IMR-90 (cell line): ENCODE data around the gene PCDHB8. TPM values are rescaled to one million over a fixed set of nuclear protein-coding genes. Genes with fewer than 3 reads are reported as not detected.

Experiments
- ATAC-seq: fragments of 200-7000 bp; cut with Tn5 transposase; 2 replicates; pipeline ENCODE4 v1.9.1; 2020; ENCODE audit warnings: low read depth, mild to moderate bottlenecking, moderate library complexity
- BruUV-seq: library from RNA; stranded (reverse); fragments of 400-500 nt; replicated peaks from 2 replicates; lab custom pipeline; 2021; lab: Mats Ljungman, UMichigan
- CTCF ChIA-PET: fragments of 300-600 bp; formaldehyde crosslinking; extraction: SDS; loops from one replicate; lab custom pipeline; 2021; ENCODE audit warnings: antibody characterized with exemption; lab: Yijun Ruan, JAX
- POLR2A ChIA-PET: fragments of 300-600 bp; sonication (Branson Sonifier 250); formaldehyde crosslinking; loops from one replicate; lab custom pipeline; 2022; ENCODE audit warnings: antibody characterized with exemption; ENCODE audit not compliant: unreplicated experiment; lab: Charles Lee
- DNase-seq: peaks from one replicate; pipeline ENCODE4 v3.0.0; 2013
- H2AFZ ChIP-seq: replicated peaks from 2 replicates; pipeline ENCODE3; 2013; ENCODE audit warnings: low read length, mild to moderate bottlenecking; ENCODE audit not compliant: poor library complexity
- H2AK5ac ChIP-seq: 2 replicates; pipeline ENCODE4 v1.6.1; 2013; ENCODE audit warnings: low read depth, low read length, inconsistent platforms
- H2AK9ac ChIP-seq: replicated peaks from 2 replicates; pipeline ENCODE3; 2013; ENCODE audit warnings: mild to moderate bottlenecking, low read depth, low read length, moderate library complexity; ENCODE audit not compliant: poor library complexity
- H2BK120ac ChIP-seq: 2 replicates; pipeline ENCODE4 v1.6.1; 2013; ENCODE audit warnings: low read depth, low read length, inconsistent platforms
- H2BK15ac ChIP-seq: 3 replicates; pipeline ENCODE4 v1.6.1; 2013; ENCODE audit warnings: low read depth, low read length, inconsistent platforms
- H2BK20ac ChIP-seq: 2 replicates; pipeline ENCODE4 v1.6.1; 2013; ENCODE audit warnings: low read depth, mild to moderate bottlenecking, inconsistent platforms, low read length, moderate library complexity
- H2BK5ac ChIP-seq: 2 replicates; pipeline ENCODE4 v1.6.1; 2013; ENCODE audit warnings: mild to moderate bottlenecking, low read depth, low read length, inconsistent platforms; ENCODE audit not compliant: poor library complexity, severe bottlenecking
- H3K14ac ChIP-seq: replicated peaks from 2 replicates; pipeline ENCODE4 v1.6.1; 2013; ENCODE audit warnings: low read depth, low read length, inconsistent platforms
- H3K18ac ChIP-seq: 2 replicates; pipeline ENCODE4 v1.6.1; 2013; ENCODE audit warnings: low read depth, low read length, control low read depth
- H3K23ac ChIP-seq: 2 replicates; pipeline ENCODE4 v1.6.1; 2013; ENCODE audit warnings: low read depth, low read length, inconsistent platforms
- H3K27ac ChIP-seq: 2 replicates; pipeline ENCODE4 v1.5.1; 2013; ENCODE audit warnings: mild to moderate bottlenecking, control low read depth, low read length; ENCODE audit not compliant: insufficient read depth
- H3K27me3 ChIP-seq: 2 replicates; pipeline ENCODE4 v1.6.1; 2013; ENCODE audit warnings: low read length; ENCODE audit not compliant: control insufficient read depth, insufficient read depth
- H3K36me3 ChIP-seq: 2 replicates; pipeline ENCODE4 v1.6.1; 2013; ENCODE audit warnings: low read length, mixed read lengths; ENCODE audit not compliant: control insufficient read depth, insufficient read depth
- H3K4ac ChIP-seq: 2 replicates; pipeline ENCODE4 v1.6.1; 2013; ENCODE audit warnings: low read depth, low read length, inconsistent platforms
- H3K4me1 ChIP-seq: 2 replicates; pipeline ENCODE4 v1.6.1; 2013; ENCODE audit warnings: low read length, mixed read lengths; ENCODE audit not compliant: control insufficient read depth, insufficient read depth
- H3K4me2 ChIP-seq: 2 replicates; pipeline ENCODE4 v1.6.1; 2013; ENCODE audit warnings: low read depth, mild to moderate bottlenecking, control low read depth, low read length, moderate library complexity
- H3K4me3 ChIP-seq: 2 replicates; pipeline ENCODE4 v1.5.1; 2013; ENCODE audit warnings: low read depth, mild to moderate bottlenecking, control low read depth, low read length, moderate library complexity; ENCODE audit not compliant: insufficient read depth
- H3K56ac ChIP-seq: 2 replicates; pipeline ENCODE4 v1.6.1; 2013; ENCODE audit warnings: low read length, inconsistent platforms; ENCODE audit not compliant: insufficient read depth; ENCODE audit errors: extremely low read depth
- H3K79me1 ChIP-seq, 2 experiments: 2 replicates each; pipeline ENCODE4 v1.6.1; 2013; ENCODE audit warnings: low read length in 2 of 2, inconsistent platforms in 1 of 2, low read depth in 1 of 2
- H3K9ac ChIP-seq: 2 replicates; pipeline ENCODE4 v1.6.1; 2013; ENCODE audit warnings: low read depth, low read length, control low read depth
- H3K9me1 ChIP-seq: 2 replicates; pipeline ENCODE4 v1.6.1; 2013; ENCODE audit warnings: low read length, inconsistent platforms; ENCODE audit not compliant: insufficient read depth
- H3K9me3 ChIP-seq: 2 replicates; pipeline ENCODE4 v1.6.1; 2013; ENCODE audit warnings: low read length; ENCODE audit not compliant: control insufficient read depth, insufficient read depth
- H4K20me1 ChIP-seq: 2 replicates; pipeline ENCODE4 v1.6.1; 2013; ENCODE audit warnings: low read length, inconsistent platforms; ENCODE audit not compliant: insufficient read depth
- H4K5ac ChIP-seq: 2 replicates; pipeline ENCODE4 v1.6.1; 2013; ENCODE audit warnings: mild to moderate bottlenecking, low read depth, low read length, control low read depth
- H4K8ac ChIP-seq, 2 experiments: 2 replicates each; pipeline ENCODE4 v1.6.1; 2013; ENCODE audit warnings: low read depth in 2 of 2, low read length in 2 of 2, control low read depth in 1 of 2, inconsistent platforms in 1 of 2
- H4K91ac ChIP-seq: 2 replicates; pipeline ENCODE4 v1.6.1; 2013; ENCODE audit warnings: low read depth, low read length, inconsistent platforms; ENCODE audit not compliant: insufficient read depth
- MXI1 ChIP-seq: IDR thresholded peaks from 2 replicates; pipeline ENCODE4 v1.6.1; 2012; ENCODE audit warnings: low read depth, mild to moderate bottlenecking, low read length, moderate library complexity, borderline replicate concordance
- NFE2L2 ChIP-seq: fragments of 150-350 bp; IDR thresholded peaks from 2 replicates; pipeline ENCODE4 v1.6.1; 2016; ENCODE audit warnings: low read depth, mild to moderate bottlenecking, low read length
- POLR2A ChIP-seq: IDR thresholded peaks from 2 replicates; pipeline ENCODE4 v1.6.1; 2012; ENCODE audit warnings: mild to moderate bottlenecking, low read depth, low read length
- RAD21 ChIP-seq: IDR thresholded peaks from 2 replicates; pipeline ENCODE4 v1.6.1; 2012; ENCODE audit warnings: low read length, improper control_type of control experiment
- RCOR1 ChIP-seq: IDR thresholded peaks from 2 replicates; pipeline ENCODE4 v1.6.1; 2012; ENCODE audit warnings: mild to moderate bottlenecking, low read length, improper control_type of control experiment; ENCODE audit not compliant: insufficient replicate concordance
- RFX5 ChIP-seq: IDR thresholded peaks from 2 replicates; pipeline ENCODE4 v1.8.0; 2012; ENCODE audit warnings: low read depth, mild to moderate bottlenecking, low read length, moderate library complexity
- WGBS, 2 experiments: methylation state at CpG; one replicate each; pipeline versions ENCODE4 v1.1.5 to v1.1.7; 2013; ENCODE audit warnings: missing lambda C conversion rate in 2 of 2; ENCODE audit not compliant: insufficient read length in 1 of 2; ENCODE audit errors: extremely low coverage in 2 of 2; 5-methylcytosine and 5-hydroxymethylcytosine counted together
- dilution Hi-C: fragments of 300-500 bp; cut with HindIII; formaldehyde crosslinking; loops from one replicate; pipeline ENCODE4 v1.14.3; 2018; ENCODE audit warnings: low sequenced_read_pairs; ENCODE audit not compliant: unreplicated experiment
- in situ Hi-C: fragments of 300-500 bp; cut with MboI; formaldehyde crosslinking; loops from 3 replicates; pipeline ENCODE4 v1.14.3; 2019; ENCODE audit warnings: low sequenced_read_pairs, inconsistent platforms, mixed read lengths
- intact Hi-C: fragments of 100-400 bp; cut with micrococcal nuclease; formaldehyde crosslinking; loops from 2 replicates; pipeline ENCODE4 v1.10.0; 2022
- polyA plus RNA-seq, 3 experiments: library from polyadenylated mRNA; depleted of rRNA; stranded (reverse); fragments of >200 nt; gene quantifications; 2 replicates each; pipeline ENCODE4 v1.2.3, GENCODE V29; 2012; ENCODE audit warnings: low replicate concordance in 1 of 3
- total RNA-seq: library from RNA; depleted of rRNA; stranded (reverse); fragments of >200 nt; gene quantifications from 2 replicates; pipeline ENCODE4 v1.2.3, GENCODE V29; 2012
- TF ChIP-seq, protein P1 (sequence below): conservative IDR thresholded peaks from 2 replicates; pipeline ENCODE4 v1.5.1; 2012; ENCODE audit warnings: mild to moderate bottlenecking, low read depth, low read length, improper control_type of control experiment

PCDHB8 gene
- total and polyA plus RNA-seq, 2 of the 4 experiments (the other 2 are of a cell fraction): 0.07 to 0.18 TPM

DNA sequence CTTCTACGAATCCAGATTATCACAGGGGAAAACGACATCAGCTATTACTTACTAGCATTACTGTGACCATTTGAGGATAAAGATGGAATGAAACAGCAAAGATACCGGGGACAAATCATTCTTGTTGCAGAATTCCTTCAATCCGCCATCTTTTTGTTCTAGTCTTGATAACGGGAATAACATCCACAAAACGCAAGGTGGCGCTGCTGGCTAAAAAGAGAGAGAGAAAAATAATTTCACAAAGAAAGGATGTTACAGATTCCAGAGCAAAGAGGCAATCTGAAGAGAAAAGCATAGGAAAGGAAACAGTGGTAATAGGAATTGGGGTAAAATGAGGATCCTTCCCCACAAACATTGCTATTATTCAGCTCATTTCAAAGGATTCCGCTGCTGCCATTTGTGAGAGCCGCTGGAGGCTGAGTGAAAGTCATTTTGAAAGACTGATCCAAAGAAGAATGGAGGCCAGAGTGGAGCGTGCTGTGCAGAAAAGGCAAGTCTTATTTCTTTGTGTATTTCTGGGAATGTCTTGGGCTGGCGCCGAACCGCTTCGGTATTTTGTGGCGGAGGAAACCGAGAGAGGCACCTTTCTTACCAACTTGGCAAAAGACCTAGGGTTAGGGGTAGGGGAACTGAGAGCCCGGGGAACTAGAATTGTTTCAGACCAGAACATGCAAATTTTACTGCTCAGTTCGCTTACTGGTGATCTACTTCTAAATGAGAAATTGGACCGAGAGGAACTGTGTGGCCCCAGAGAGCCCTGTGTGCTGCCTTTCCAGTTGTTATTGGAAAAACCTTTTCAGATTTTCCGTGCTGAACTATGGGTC is 5.0 kb upstream of the PCDHB8 start, which contains the start of gene PCDHB7:
TSS of gene PCDHB7 (plus strand) at position 264 of the 824 bp plus-strand sequence. CDS start at position 456, 192 bp downstream.
- no peaks in the 10 kb centered on the region for H3K4me1 ChIP-seq
- ChIA-PET POLR2A (no interaction called here), CTCF (no interaction called here)
- intact Hi-C loops (loop anchor here (1.0 kb wide), 1 partner anchor 392 kb away; no protein-coding TSS in a partner anchor), dilution Hi-C loops (no loop called here), in situ Hi-C loops (no loop called here)
- no peaks in the 10 kb centered on the region for H3K79me1 ChIP-seq
- TSS peak; percentile 38 for BruUV-seq
- H4K20me1 ChIP-seq: no peaks in the 10 kb centered on the region
- H2AK5ac ChIP-seq: no peak within 1 kb of the TSS
- no peak within 1 kb of the TSS for H4K91ac ChIP-seq
- peaks cover 14% of the 10 kb centered on the region; the same call in 1 of the 2 replicates for H3K9me3 ChIP-seq
- no peak within 1 kb of the TSS for H2BK15ac ChIP-seq
- no peaks in the 10 kb centered on the region for H3K36me3 ChIP-seq
- H3K4me2 ChIP-seq: peak within 1 kb of the TSS; percentile 80
- no peak within 1 kb of the TSS for H2AFZ ChIP-seq
- H3K18ac ChIP-seq: peak within 1 kb of the TSS; percentile 77; the same call in 1 of the 2 replicates
- no peaks in the 10 kb centered on the region for H3K9me1 ChIP-seq
- no peak within 1 kb of the TSS for H3K23ac ChIP-seq
- no peak within 1 kb of the TSS for H3K4ac ChIP-seq
- H2BK20ac ChIP-seq: no peak within 1 kb of the TSS
- no peak within 1 kb of the TSS for H4K8ac ChIP-seq
- no peak within 1 kb of the TSS for H2BK5ac ChIP-seq
- TF ChIP-seq RAD21 (peak; percentile 42; the same call in 1 of the 2 replicates), RCOR1 (no peak), RFX5 (no peak), NFE2L2 (no peak), POLR2A (no peak), MXI1 (no peak)
- TF ChIP-seq, protein P1, sequence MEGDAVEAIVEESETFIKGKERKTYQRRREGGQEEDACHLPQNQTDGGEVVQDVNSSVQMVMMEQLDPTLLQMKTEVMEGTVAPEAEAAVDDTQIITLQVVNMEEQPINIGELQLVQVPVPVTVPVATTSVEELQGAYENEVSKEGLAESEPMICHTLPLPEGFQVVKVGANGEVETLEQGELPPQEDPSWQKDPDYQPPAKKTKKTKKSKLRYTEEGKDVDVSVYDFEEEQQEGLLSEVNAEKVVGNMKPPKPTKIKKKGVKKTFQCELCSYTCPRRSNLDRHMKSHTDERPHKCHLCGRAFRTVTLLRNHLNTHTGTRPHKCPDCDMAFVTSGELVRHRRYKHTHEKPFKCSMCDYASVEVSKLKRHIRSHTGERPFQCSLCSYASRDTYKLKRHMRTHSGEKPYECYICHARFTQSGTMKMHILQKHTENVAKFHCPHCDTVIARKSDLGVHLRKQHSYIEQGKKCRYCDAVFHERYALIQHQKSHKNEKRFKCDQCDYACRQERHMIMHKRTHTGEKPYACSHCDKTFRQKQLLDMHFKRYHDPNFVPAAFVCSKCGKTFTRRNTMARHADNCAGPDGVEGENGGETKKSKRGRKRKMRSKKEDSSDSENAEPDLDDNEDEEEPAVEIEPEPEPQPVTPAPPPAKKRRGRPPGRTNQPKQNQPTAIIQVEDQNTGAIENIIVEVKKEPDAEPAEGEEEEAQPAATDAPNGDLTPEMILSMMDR: peak; percentile 50
- no peak within 1 kb of the TSS for H2AK9ac ChIP-seq
- DNase-seq (peak; percentile 26), ATAC-seq (peak; percentile 62)
- H3K27ac ChIP-seq: no peak within 1 kb of the TSS
- H3K56ac ChIP-seq: no peak within 1 kb of the TSS
- H3K4me3 ChIP-seq: peak within 1 kb of the TSS; percentile 43
- peak within 1 kb of the TSS; percentile 60; the same call in 1 of the 2 replicates for H3K9ac ChIP-seq
- H3K14ac ChIP-seq: no peak within 1 kb of the TSS
- H2BK120ac ChIP-seq: no peak within 1 kb of the TSS
- H3K27me3 ChIP-seq: no peaks in the 10 kb centered on the region
- H4K5ac ChIP-seq: peak within 1 kb of the TSS; percentile 77; the same call in 1 of the 2 replicates
- WGBS, 2 experiments: 0% methylated on average over 1 of the region's 20 CpGs; no CpG with 5 or more reads in 1 of the 2 experiments
